Brain microvascular endothelial cell (primary cell): Measurements from ENCODE around the gene PECR.

Experiments
- DNase-seq: peaks from one replicate; pipeline ENCODE4 v3.0.0-alpha.2; 2020
- H3K27ac ChIP-seq: fragments of 250-450 bp; sonication (Bioruptor Pico); 2 replicates; pipeline ENCODE4 v1.5.1; 2020; ENCODE audit warnings: mild to moderate bottlenecking, moderate library complexity
- H3K27me3 ChIP-seq: fragments of 250-450 bp; sonication (Bioruptor Pico); replicated peaks from 2 replicates; pipeline ENCODE4 v1.5.1; 2020; ENCODE audit warnings: mild to moderate bottlenecking
- H3K36me3 ChIP-seq: fragments of 250-450 bp; sonication (Bioruptor Pico); replicated peaks from 2 replicates; pipeline ENCODE4 v1.5.1; 2020; ENCODE audit warnings: mild to moderate bottlenecking
- H3K4me3 ChIP-seq: 2 replicates; pipeline ENCODE4 v1.5.1; 2011; ENCODE audit warnings: low read depth, mild to moderate bottlenecking, control low read depth, low read length, moderate library complexity
- CTCF ChIP-seq: IDR thresholded peaks from 2 replicates; pipeline ENCODE4 v1.5.1; 2011; ENCODE audit warnings: low read depth, mild to moderate bottlenecking, moderate library complexity, low read length, control low read depth, inconsistent platforms; ENCODE audit errors: missing control alignments
- in situ Hi-C: cut with HindIII; loops from 2 replicates; pipeline ENCODE4 v1.10.0; 2017; ENCODE audit warnings: low sequenced_read_pairs, low pct_ligation_motif_present

PECR gene

DNA sequence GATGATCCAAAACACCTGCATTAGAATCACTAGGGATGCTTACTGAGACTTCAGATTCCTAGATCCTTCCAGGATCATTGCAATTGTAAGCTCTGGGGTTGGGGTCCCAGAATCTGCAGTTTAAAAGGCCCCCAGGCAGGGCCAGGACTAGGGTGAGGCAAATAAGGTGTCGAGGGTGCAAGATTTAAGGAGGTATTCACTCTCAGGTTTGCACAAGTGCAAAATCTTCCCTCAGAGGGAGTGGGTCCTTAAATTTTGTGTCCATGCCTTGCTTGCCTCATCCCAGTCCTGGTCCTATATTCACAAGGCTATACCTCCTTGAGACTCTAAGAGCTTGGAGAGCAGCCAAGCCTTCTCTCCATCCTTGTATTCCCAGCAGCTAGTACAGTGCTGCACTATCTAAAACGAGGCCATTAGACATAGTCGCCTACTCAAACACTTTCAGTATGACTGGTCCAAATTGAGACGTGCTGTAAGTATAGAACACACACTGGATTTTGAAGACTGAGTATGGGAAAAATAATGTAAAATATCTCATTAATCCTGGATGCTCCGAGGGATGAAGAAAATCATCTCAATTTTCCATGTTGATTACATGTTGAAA lies 36.6 kb downstream of the PECR start:
- TF ChIP-seq CTCF, result no peak
- H3K4me3 ChIP-seq, result no peak overlapping the region
- H3K27me3 ChIP-seq, result no peaks in the 10 kb centered on the region
- H3K36me3 ChIP-seq, result no peaks in the 10 kb centered on the region
- DNase-seq, result no peak
- in situ Hi-C loops, result no loop called here
- no peak overlapping the region for H3K27ac ChIP-seq

GRCh38 chr2:216043949-216044348 lies 37.7 kb downstream of the PECR start:
- H3K36me3 ChIP-seq, result no peaks in the 10 kb centered on the region
- no peak overlapping the region for H3K27ac ChIP-seq
- no peaks in the 10 kb centered on the region for H3K27me3 ChIP-seq
- DNase-seq, result no peak
- in situ Hi-C loops, result no loop called here
- no peak overlapping the region for H3K4me3 ChIP-seq
- TF ChIP-seq CTCF, result no peak

DNA sequence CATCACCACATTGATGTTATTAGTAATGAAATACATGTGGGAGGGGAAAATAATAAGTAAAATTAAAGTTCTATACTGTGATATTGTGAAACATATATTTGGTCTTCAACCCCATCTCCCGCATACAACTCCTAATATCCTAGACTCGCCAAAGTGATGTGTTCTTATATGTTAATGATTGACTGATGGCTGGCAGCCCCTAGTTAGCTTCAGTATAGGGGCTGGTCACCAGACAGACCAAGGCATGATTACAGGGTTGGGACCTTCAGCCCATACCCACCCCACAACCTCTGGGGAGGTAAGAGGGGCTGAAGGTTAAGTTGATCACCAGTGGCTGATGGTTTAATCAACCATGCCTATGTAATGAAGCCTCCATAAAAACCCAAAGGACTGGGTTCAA lies 40.2 kb downstream of the PECR start:
- no peak for TF ChIP-seq CTCF
- DNase-seq, result no peak
- H3K36me3 ChIP-seq, result no peaks in the 10 kb centered on the region
- no peak overlapping the region for H3K4me3 ChIP-seq
- in situ Hi-C loops, result no loop called here
- H3K27ac ChIP-seq, result no peak overlapping the region
- H3K27me3 ChIP-seq, result no peaks in the 10 kb centered on the region

GRCh38 chr2:216039918-216040317 lies 41.7 kb downstream of the PECR start:
- Histone ChIP-seq H3K27me3 (no peaks in the 10 kb centered on the region), H3K4me3 (no peak overlapping the region), H3K27ac (no peak overlapping the region), H3K36me3 (no peaks in the 10 kb centered on the region)
- no peak for DNase-seq
- no peak for TF ChIP-seq CTCF
- in situ Hi-C loops, result no loop called here

DNA sequence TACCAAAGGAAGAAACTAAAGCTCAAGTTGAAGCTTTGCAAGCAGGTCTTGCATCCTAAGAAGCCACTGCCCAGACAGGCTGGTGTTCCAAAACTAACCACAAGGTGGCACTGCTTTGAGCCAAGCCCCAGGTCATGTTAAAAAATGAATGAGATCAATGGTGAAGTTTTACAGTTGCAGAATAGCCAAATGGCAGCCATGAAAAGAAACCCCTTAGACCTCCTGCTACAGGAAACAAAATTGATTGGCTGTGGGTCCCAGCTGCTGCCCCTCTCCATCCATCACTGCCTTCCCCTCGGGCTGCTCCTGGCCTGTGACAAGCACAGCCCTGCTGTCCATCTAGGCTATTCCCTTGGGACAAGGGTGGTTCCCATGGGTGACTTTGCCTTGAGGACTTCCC lies 47.5 kb downstream of the PECR start:
- in situ Hi-C loops, result no loop called here
- DNase-seq, result peak; percentile 78
- Histone ChIP-seq H3K27me3 (no peaks in the 10 kb centered on the region), H3K4me3 (no peak overlapping the region), H3K27ac (no peak overlapping the region), H3K36me3 (no peaks in the 10 kb centered on the region)
- TF ChIP-seq CTCF, result peak; percentile 93

DNA sequence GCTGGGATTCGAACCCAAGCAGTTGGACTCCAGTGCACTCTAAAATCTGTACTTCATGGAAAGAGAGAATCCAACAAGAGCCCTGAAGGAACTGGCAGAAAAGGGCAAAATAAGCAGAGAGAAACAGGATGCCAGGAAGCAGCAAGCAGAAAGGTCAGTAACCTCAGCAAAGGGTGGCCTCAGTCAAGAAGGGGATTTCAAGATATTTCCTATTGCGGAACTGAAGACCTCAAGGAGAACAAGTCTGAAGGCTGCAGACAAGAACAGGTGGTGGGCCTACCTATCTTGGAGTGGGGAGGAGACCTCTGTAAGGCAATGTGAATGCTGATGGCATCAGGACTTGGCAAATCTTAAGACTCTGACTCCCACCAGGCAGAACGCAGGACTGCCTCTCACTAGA lies 48.2 kb downstream of the PECR start:
- in situ Hi-C loops, result no loop called here
- Histone ChIP-seq H3K27ac (no peak overlapping the region), H3K27me3 (no peaks in the 10 kb centered on the region)

More for the DNA sequence above, 48.2 kb downstream of the PECR start:
- H3K36me3 ChIP-seq, result no peaks in the 10 kb centered on the region
- no peak for DNase-seq
- TF ChIP-seq CTCF, result no peak
- no peak overlapping the region for H3K4me3 ChIP-seq
